GM21526 (cell line): Measurements from ENCODE around the gene PPOX.

Source experiments
- ATAC-seq: cut with Tn5 transposase; IDR thresholded peaks from one replicate; pipeline ENCODE4 v1.9.1; 2021; ENCODE audit warnings: moderate library complexity; ENCODE audit not compliant: unreplicated experiment, low FRiP score

The PPOX gene

DNA sequence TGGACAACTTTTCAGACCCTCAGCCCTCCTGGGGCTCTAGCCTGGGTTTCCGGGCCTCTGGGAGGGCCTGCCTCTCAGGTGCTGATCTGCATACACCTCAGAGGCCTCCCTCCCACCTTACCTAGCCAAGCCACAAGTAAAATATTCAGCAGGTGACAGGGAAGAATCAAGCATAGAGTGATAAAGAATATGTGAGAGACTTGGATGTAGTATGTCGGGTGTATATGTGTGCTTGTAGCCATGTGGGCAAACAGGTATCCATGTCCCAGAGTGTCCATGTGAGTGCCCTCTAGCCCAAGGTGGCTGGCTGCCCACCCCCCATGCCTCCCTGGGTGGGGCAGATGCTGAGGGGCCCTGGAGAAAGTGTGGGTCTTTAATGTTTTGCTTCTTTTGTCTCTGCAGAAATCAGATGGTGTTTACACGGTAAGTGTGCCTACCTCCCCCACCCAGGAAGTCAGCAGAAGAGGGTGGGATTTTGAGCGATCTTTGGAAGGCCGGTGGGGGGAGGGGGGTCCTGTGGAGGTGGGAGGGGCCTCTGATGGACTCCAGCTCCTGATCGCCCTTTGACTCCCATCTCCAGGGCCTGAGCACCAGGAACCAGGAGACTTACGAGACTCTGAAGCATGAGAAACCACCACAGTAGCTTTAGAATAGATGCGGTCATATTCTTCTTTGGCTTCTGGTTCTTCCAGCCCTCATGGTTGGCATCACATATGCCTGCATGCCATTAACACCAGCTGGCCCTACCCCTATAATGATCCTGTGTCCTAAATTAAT, 52.3 kb downstream of the PPOX start:
- ATAC-seq = no peak

DNA sequence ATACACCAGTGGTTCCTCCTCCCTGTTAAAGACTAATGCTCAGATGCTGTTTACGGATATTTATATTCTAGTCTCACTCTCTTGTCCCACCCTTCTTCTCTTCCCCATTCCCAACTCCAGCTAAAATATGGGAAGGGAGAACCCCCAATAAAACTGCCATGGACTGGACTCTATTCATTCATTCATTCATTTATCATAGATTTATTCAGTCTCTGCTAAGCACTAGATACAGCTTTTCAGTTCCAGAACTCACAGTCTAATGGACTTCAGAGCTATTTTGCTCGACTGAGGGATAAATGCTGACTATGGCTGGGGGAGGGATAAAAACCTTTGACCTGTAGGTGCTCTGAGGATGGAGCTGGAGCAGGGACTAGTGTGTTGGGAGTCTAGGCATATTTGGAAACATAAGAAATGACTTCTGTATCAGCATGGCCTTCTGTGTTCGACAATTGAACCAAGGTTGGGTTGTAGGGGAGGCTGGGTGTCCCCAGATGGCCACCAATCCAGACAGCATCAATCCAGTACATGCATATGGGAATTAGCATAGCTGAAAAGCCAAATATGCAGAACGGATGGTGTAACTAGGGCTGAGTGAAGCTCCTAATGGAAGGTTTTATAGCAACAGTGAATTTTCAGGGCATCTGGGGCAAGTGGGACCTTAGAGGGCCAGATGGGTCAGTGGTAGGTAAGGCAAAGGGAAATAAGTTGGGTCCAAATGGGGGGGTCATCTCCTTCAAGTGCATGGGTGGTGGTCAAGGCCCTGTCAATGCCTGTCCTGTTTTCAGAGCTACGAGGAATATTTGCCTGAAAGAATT, 53.1 kb downstream of the PPOX start:
- no peak for ATAC-seq

DNA sequence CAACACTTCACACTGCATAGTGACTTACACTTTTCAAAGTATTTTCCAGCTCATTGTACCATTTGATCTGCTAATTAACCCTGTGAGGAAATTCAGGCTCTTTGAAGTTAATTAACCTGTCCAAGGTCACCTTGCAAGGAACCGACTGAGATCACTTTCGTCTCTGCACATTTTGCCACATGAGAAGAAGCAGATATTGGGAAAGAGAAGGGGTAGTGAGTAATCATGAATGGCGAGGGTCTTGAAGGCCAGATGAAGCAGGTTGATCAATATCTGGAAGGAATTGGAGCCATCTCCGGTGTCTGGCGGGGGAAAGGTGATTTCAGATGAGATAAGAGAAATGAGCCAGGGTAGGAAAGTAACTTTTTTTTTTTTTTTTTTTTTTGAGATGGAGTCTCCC, 53.8 kb downstream of the PPOX start:
- ATAC-seq = no peak
